ENCODE results near the gene POP5. TPM values are rescaled to one million over a fixed set of nuclear protein-coding genes. Genes with fewer than 3 reads are reported as not detected.

Gene POP5
- total and polyA plus RNA-seq, 2 of the 4 experiments (the other 2 are of a cell fraction): 69.5 to 99.4 TPM

DNA sequence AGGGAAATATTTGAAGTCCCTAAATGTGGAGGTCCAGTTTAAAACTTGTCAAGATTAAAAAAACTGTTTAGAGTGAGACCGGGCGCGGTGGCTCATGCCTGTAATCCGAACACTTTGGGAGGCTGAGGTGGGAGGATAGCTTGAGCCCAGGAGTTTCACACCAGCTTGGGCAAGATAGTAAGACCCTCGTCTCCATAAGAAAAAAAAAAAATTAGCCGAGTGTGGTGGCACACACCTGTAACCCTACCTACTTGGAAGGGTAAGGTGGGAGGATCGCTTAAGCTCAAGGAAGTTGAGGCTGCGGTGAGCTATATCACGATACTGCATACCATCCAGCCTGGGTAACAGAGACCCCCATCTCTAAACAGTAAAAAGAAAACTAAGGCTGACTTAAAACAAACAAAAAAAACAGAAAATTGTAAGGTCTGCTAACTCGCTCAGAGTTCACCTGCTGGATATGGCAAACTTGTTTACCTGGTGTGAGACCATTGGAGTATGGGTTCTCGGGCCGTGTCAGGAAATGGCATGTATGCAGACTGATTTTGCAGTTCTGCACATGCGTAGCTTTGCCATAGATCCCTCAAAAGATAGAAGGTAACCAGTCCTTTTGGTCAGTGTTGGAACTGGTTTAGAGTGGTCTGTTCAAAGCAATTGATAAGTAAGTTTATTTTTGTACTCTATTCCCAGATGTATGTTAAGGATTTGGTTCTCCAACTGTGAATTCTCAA, 45.0 kb downstream of the POP5 start:
- Histone ChIP-seq H3K23ac (ENCODE audit: low read depth, low read length) (peak overlapping the region; percentile 88), H3K4me3 (ENCODE audit: insufficient read depth, low read depth, low read length) (peak overlapping the region; percentile 58), H3K27me3 (ENCODE audit: control insufficient read depth, insufficient read depth, low read length) (no peaks in the 10 kb centered on the region), H4K20me1 (ENCODE audit: insufficient read depth, low read length) (peaks cover 66% of the 10 kb centered on the region), H3K4ac (ENCODE audit: low read depth, low read length) (no peak overlapping the region), H2BK20ac (ENCODE audit: low read depth, low read length) (no peak overlapping the region), H3K18ac (ENCODE audit: low read depth, low read length) (no peak overlapping the region), H3K27ac (ENCODE audit: insufficient read depth, low read length) (no peak overlapping the region), H3K14ac (replicated peaks; ENCODE audit: low read depth, low read length) (no peak overlapping the region), H4K8ac (ENCODE audit: low read depth in 2 of 2, low read length in 2 of 2) (no peak overlapping the region), H2AK5ac (ENCODE audit: low read depth, low read length) (no peak overlapping the region), H2BK120ac (ENCODE audit: low read depth, low read length) (no peak overlapping the region), H3K36me3 (ENCODE audit: control insufficient read depth, insufficient read depth, low read length) (peaks cover 3% of the 10 kb centered on the region; the same call in 1 of the 2 replicates), H3K9ac (ENCODE audit: low read depth, low read length) (0 out of 2 replicates have a peak overlapping the region, but pooled peaks have one; percentile 10), H4K5ac (ENCODE audit: low read depth, low read length) (no peak overlapping the region), H4K91ac (ENCODE audit: insufficient read depth, low read depth, low read length) (no peak overlapping the region), H3K4me2 (ENCODE audit: low read depth, low read length) (peak overlapping the region; percentile 98), H2AFZ (replicated peaks; ENCODE audit: low read length, poor library complexity) (no peak overlapping the region), H3K4me1 (ENCODE audit: control insufficient read depth, insufficient read depth, low read length) (peaks cover 9% of the 10 kb centered on the region; the same call in 1 of the 2 replicates), H2AK9ac (replicated peaks; ENCODE audit: low read depth, low read length, poor library complexity) (no peak overlapping the region), H2BK15ac (ENCODE audit: low read depth, low read length) (no peak overlapping the region), H3K79me1 (ENCODE audit: low read depth in 1 of 2, low read length in 2 of 2) (peaks cover 9 to 62% of the 10 kb centered on the region in 2 experiments; a peak in 3 of 4 replicates), H3K9me1 (ENCODE audit: insufficient read depth, low read length) (peaks cover 25% of the 10 kb centered on the region), H3K56ac (ENCODE audit: extremely low read depth, insufficient read depth, low read length) (no peak overlapping the region), H2BK5ac (ENCODE audit: low read depth, low read length, poor library complexity, severe bottlenecking) (no peak overlapping the region), H3K9me3 (ENCODE audit: control insufficient read depth, insufficient read depth, low read length) (no peaks in the 10 kb centered on the region)
- ATAC-seq (ENCODE audit: low read depth): no peak
- no peak for TF ChIP-seq RCOR1 (IDR thresholded peaks at IDR 0.05; ENCODE audit: insufficient replicate concordance, low read length)
- TF ChIP-seq, protein P1, sequence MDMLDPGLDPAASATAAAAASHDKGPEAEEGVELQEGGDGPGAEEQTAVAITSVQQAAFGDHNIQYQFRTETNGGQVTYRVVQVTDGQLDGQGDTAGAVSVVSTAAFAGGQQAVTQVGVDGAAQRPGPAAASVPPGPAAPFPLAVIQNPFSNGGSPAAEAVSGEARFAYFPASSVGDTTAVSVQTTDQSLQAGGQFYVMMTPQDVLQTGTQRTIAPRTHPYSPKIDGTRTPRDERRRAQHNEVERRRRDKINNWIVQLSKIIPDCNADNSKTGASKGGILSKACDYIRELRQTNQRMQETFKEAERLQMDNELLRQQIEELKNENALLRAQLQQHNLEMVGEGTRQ (IDR thresholded peaks at IDR 0.05; ENCODE audit: low read depth, low read length): no peak
- TF ChIP-seq, protein P2, sequence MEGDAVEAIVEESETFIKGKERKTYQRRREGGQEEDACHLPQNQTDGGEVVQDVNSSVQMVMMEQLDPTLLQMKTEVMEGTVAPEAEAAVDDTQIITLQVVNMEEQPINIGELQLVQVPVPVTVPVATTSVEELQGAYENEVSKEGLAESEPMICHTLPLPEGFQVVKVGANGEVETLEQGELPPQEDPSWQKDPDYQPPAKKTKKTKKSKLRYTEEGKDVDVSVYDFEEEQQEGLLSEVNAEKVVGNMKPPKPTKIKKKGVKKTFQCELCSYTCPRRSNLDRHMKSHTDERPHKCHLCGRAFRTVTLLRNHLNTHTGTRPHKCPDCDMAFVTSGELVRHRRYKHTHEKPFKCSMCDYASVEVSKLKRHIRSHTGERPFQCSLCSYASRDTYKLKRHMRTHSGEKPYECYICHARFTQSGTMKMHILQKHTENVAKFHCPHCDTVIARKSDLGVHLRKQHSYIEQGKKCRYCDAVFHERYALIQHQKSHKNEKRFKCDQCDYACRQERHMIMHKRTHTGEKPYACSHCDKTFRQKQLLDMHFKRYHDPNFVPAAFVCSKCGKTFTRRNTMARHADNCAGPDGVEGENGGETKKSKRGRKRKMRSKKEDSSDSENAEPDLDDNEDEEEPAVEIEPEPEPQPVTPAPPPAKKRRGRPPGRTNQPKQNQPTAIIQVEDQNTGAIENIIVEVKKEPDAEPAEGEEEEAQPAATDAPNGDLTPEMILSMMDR (conservative IDR thresholded peaks at IDR 0.05; ENCODE audit: low read depth, low read length): no peak
- no peak for TF ChIP-seq MXI1 (IDR thresholded peaks at IDR 0.05; ENCODE audit: borderline replicate concordance, low read depth, low read length)
- TF ChIP-seq, protein P3, sequence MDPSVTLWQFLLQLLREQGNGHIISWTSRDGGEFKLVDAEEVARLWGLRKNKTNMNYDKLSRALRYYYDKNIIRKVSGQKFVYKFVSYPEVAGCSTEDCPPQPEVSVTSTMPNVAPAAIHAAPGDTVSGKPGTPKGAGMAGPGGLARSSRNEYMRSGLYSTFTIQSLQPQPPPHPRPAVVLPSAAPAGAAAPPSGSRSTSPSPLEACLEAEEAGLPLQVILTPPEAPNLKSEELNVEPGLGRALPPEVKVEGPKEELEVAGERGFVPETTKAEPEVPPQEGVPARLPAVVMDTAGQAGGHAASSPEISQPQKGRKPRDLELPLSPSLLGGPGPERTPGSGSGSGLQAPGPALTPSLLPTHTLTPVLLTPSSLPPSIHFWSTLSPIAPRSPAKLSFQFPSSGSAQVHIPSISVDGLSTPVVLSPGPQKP (IDR thresholded peaks at IDR 0.05; ENCODE audit: borderline replicate concordance, low read depth, low read length): no peak
- TF ChIP-seq SMC3 (IDR thresholded peaks at IDR 0.05; ENCODE audit: low read depth, low read length): no peak
- no peak for TF ChIP-seq RAD21 (IDR thresholded peaks at IDR 0.05; ENCODE audit: low read length)
- TF ChIP-seq BHLHE40 (IDR thresholded peaks at IDR 0.05; ENCODE audit: low read depth, low read length): no peak
- ChIA-PET CTCF (interaction anchor here (0.6 kb wide), 1 partner anchor 35 kb away, joined by 4 read pairs; no protein-coding TSS in a partner anchor), POLR2A (ENCODE audit: unreplicated experiment) (interaction anchor here (0.6 kb wide), 1 partner anchor 23 kb away, joined by 7 read pairs; no protein-coding TSS in a partner anchor)
- DNase-seq: no peak
- dilution Hi-C loops (cut with HindIII; ENCODE audit: low sequenced_read_pairs, unreplicated experiment): no loop called here
- no TSS peak for BruUV-seq (replicated peaks)
- WGBS, 2 experiments (ENCODE audit: extremely low coverage in 2 of 2, insufficient read length in 1 of 2): 90% methylated on average over 2 of the region's 13 CpGs; no CpG with 5 or more reads in 1 of the 2 experiments
- in situ Hi-C loops (cut with MboI; ENCODE audit: low sequenced_read_pairs): no loop called here
- intact Hi-C loops (cut with micrococcal nuclease): no loop called here

Measured in IMR-90 (cell line).